H1 (cell line): ENCODE results near the gene SIRT3. TPM values are rescaled to one million over a fixed set of nuclear protein-coding genes. Genes with fewer than 3 reads are reported as not detected.

Source experiments
- CTCF ChIA-PET: fragments of 300-600 bp; sonication (Branson Sonifier 250); formaldehyde crosslinking; loops from one replicate; lab custom pipeline; 2021; ENCODE audit not compliant: partially characterized antibody; lab: Charles Lee
- POLR2A ChIA-PET: fragments of 300-600 bp; sonication (Branson Sonifier 250); formaldehyde crosslinking; loops from one replicate; lab custom pipeline; 2021; ENCODE audit warnings: inconsistent platforms; ENCODE audit not compliant: partially characterized antibody; lab: Charles Lee
- DNase-seq, 2 experiments: peaks; one replicate each; pipeline versions ENCODE4 v3.0.0 to v3.0.0-alpha.2; 2010 to 2022; ENCODE audit warnings: low spot score in 2 of 2, low read depth in 1 of 2, mixed read lengths in 1 of 2
- FAIRE-seq: peaks from 2 replicates; lab custom pipeline; 2011; peaks lifted over from hg19 to GRCh38; lab: Jason Lieb, UNC
- H2AFZ ChIP-seq: 2 replicates; pipeline ENCODE4 v1.8.1; 2012; ENCODE audit warnings: low read length, inconsistent platforms
- H2AK5ac ChIP-seq: 2 replicates; pipeline ENCODE4 v1.6.1; 2013; ENCODE audit warnings: low read depth, low read length
- H2BK120ac ChIP-seq: replicated peaks from 2 replicates; pipeline ENCODE3; 2013; ENCODE audit warnings: low read depth, low read length, inconsistent platforms
- H2BK12ac ChIP-seq: 2 replicates; pipeline ENCODE4 v1.6.1; 2013; ENCODE audit warnings: low read depth, low read length
- H2BK15ac ChIP-seq: 2 replicates; pipeline ENCODE4 v1.6.1; 2013; ENCODE audit warnings: low read length
- H2BK20ac ChIP-seq: 2 replicates; pipeline ENCODE4 v1.6.1; 2013; ENCODE audit warnings: low read length
- H2BK5ac ChIP-seq: 2 replicates; pipeline ENCODE4 v1.6.1; 2013; ENCODE audit warnings: low read depth, low read length
- H3K14ac ChIP-seq: 2 replicates; pipeline ENCODE4 v1.6.1; 2013; ENCODE audit warnings: inconsistent platforms; ENCODE audit not compliant: insufficient read length
- H3K18ac ChIP-seq: 2 replicates; pipeline ENCODE4 v1.6.1; 2013; ENCODE audit warnings: low read length; ENCODE audit errors: extremely low read depth
- H3K23ac ChIP-seq: 2 replicates; pipeline ENCODE4 v1.6.1; 2013; ENCODE audit warnings: inconsistent platforms; ENCODE audit not compliant: insufficient read length
- H3K23me2 ChIP-seq: 2 replicates; pipeline ENCODE4 v1.6.1; 2013; ENCODE audit warnings: low read depth, low read length
- H3K27ac ChIP-seq: 2 replicates; pipeline ENCODE4 v1.6.1; 2011; ENCODE audit warnings: low read depth, low read length, inconsistent platforms
- H3K27me3 ChIP-seq, 4 experiments: replicated peaks in 1 of 4; 1 replicate in 1 of 4; 2 replicates in 3 of 4; pipeline versions ENCODE4 v1.6.1 to v1.8.1; 2011 to 2013; ENCODE audit warnings: low read length in 3 of 4, mild to moderate bottlenecking in 3 of 4, inconsistent platforms in 2 of 4, mixed read lengths in 2 of 4, moderate library complexity in 1 of 4; ENCODE audit not compliant: control insufficient read depth in 3 of 4, insufficient read depth in 3 of 4; ENCODE audit errors: extremely low read depth in 1 of 4
- H3K36me3 ChIP-seq, 4 experiments: 2 replicates each; pipeline versions ENCODE4 v1.6.1 to v1.8.1; 2011 to 2013; ENCODE audit warnings: mild to moderate bottlenecking in 4 of 4, low read length in 3 of 4, moderate library complexity in 2 of 4, control low read depth in 1 of 4, inconsistent platforms in 1 of 4; ENCODE audit not compliant: insufficient read depth in 4 of 4, control insufficient read depth in 2 of 4
- H3K4ac ChIP-seq: replicated peaks from 2 replicates; pipeline ENCODE3; 2013; ENCODE audit warnings: low read length, low read depth, mixed read lengths, inconsistent platforms; ENCODE audit not compliant: insufficient read length
- H3K4me1 ChIP-seq, 4 experiments: replicated peaks in 1 of 4; 1 replicate in 1 of 4; 2 replicates in 3 of 4; pipeline versions ENCODE4 v1.6.1 to v1.8.1; 2011 to 2013; ENCODE audit warnings: low read length in 3 of 4, inconsistent platforms in 2 of 4, mixed read lengths in 1 of 4; ENCODE audit not compliant: insufficient read depth in 4 of 4, control insufficient read depth in 3 of 4
- H3K4me2 ChIP-seq, 2 experiments: 2 replicates each; pipeline versions ENCODE4 v1.6.1 to v1.8.1; 2011 to 2013; ENCODE audit warnings: low read depth in 2 of 2, low read length in 2 of 2, control low read depth in 1 of 2, inconsistent platforms in 1 of 2, mild to moderate bottlenecking in 1 of 2; ENCODE audit not compliant: insufficient read depth in 1 of 2
- H3K4me3 ChIP-seq, 4 experiments: fragments of 200-600, 300-600 bp in 1 of 4; sonication (generic), shearing (Covaris generic), sonication (Bioruptor Twin) in 1 of 4; 2 replicates each; pipeline versions ENCODE4 v1.5.1 to v1.8.1; 2011 to 2016; ENCODE audit warnings: low read length in 4 of 4, low read depth in 3 of 4, control low read depth in 2 of 4, inconsistent platforms in 2 of 4, mild to moderate bottlenecking in 2 of 4, mixed read lengths in 1 of 4, moderate library complexity in 1 of 4; ENCODE audit not compliant: insufficient read depth in 2 of 4; ENCODE audit errors: extremely low read depth in 1 of 4
- H3K56ac ChIP-seq: replicated peaks from 2 replicates; pipeline ENCODE3; 2013; ENCODE audit warnings: low read depth, mild to moderate bottlenecking, mixed read lengths, low read length, inconsistent platforms; ENCODE audit not compliant: insufficient read length
- H3K79me1 ChIP-seq: 2 replicates; pipeline ENCODE4 v1.6.1; 2013; ENCODE audit warnings: low read depth, low read length, control low read depth
- H3K79me2 ChIP-seq, 2 experiments: 2 replicates each; pipeline versions ENCODE4 v1.6.1 to v1.8.1; 2012 to 2013; ENCODE audit warnings: low read length in 2 of 2, mild to moderate bottlenecking in 2 of 2, inconsistent platforms in 1 of 2; ENCODE audit not compliant: insufficient read depth in 2 of 2, control insufficient read depth in 1 of 2
- H3K9ac ChIP-seq, 4 experiments: replicated peaks in 1 of 4; 1 replicate in 1 of 4; 2 replicates in 3 of 4; pipeline versions ENCODE4 v1.6.1 to v1.8.1; 2011 to 2013; ENCODE audit warnings: low read depth in 3 of 4, low read length in 3 of 4, control low read depth in 2 of 4, mild to moderate bottlenecking in 2 of 4, moderate library complexity in 2 of 4, inconsistent platforms in 1 of 4; ENCODE audit errors: extremely low read depth in 1 of 4
- H3K9me3 ChIP-seq, 2 experiments: 2 replicates each; pipeline versions ENCODE4 v1.6.1 to v1.8.1; 2012 to 2013; ENCODE audit warnings: mild to moderate bottlenecking in 2 of 2, moderate library complexity in 2 of 2, control low read depth in 1 of 2, inconsistent platforms in 1 of 2, low read depth in 1 of 2, low read length in 1 of 2, mixed read lengths in 1 of 2; ENCODE audit not compliant: insufficient read depth in 2 of 2
- H4K20me1 ChIP-seq, 2 experiments: replicated peaks in 1 of 2; 2 replicates each; pipeline versions ENCODE3 to v1.8.1; 2011 to 2013; ENCODE audit warnings: inconsistent platforms in 2 of 2, low read length in 2 of 2, mild to moderate bottlenecking in 1 of 2; ENCODE audit not compliant: insufficient read depth in 2 of 2, control insufficient read depth in 1 of 2
- H4K5ac ChIP-seq: 2 replicates; pipeline ENCODE4 v1.6.1; 2013; ENCODE audit warnings: low read length, low read depth, mixed read lengths, inconsistent platforms; ENCODE audit not compliant: insufficient read length
- H4K8ac ChIP-seq: 2 replicates; pipeline ENCODE4 v1.8.0; 2013; ENCODE audit warnings: mild to moderate bottlenecking, moderate library complexity, low read length, inconsistent platforms; ENCODE audit not compliant: insufficient read depth; ENCODE audit errors: extremely low read depth
- H4K91ac ChIP-seq: replicated peaks from 2 replicates; pipeline ENCODE3; 2013; ENCODE audit warnings: low read length, mixed read lengths, inconsistent platforms; ENCODE audit not compliant: insufficient read length
- ATF3 ChIP-seq: IDR thresholded peaks from 2 replicates; pipeline ENCODE4 v1.6.1; 2011; ENCODE audit warnings: low read depth, mild to moderate bottlenecking, low read length; ENCODE audit not compliant: insufficient read depth
- BCL11A ChIP-seq, 2 experiments: IDR thresholded peaks; one replicate each; pipeline ENCODE4 v1.6.1; 2011; ENCODE audit warnings: low read depth in 2 of 2, low read length in 2 of 2, mild to moderate bottlenecking in 2 of 2
- E2F6 ChIP-seq: IDR thresholded peaks from 2 replicates; pipeline ENCODE4 v1.6.1; 2012; ENCODE audit warnings: inconsistent platforms
- EZH2 ChIP-seq: fragments of 200-600 bp; sonication (generic); IDR thresholded peaks from 2 replicates; pipeline ENCODE4 v1.7.1; 2012; ENCODE audit warnings: low read depth, mild to moderate bottlenecking, moderate library complexity, low read length, inconsistent platforms; ENCODE audit not compliant: severe bottlenecking
- HDAC6 ChIP-seq: IDR thresholded peaks from one replicate; pipeline ENCODE4 v1.7.1; 2012; ENCODE audit warnings: low read depth, mild to moderate bottlenecking, inconsistent platforms, low read length, moderate library complexity
- JUND ChIP-seq: IDR thresholded peaks from 2 replicates; pipeline ENCODE4 v1.6.1; 2011; ENCODE audit warnings: mild to moderate bottlenecking, improper control_type of control experiment, low read length
- POLR2AphosphoS5 ChIP-seq: IDR thresholded peaks from 2 replicates; pipeline ENCODE4 v1.6.1; 2011; ENCODE audit warnings: low read depth, low read length
- SIN3A ChIP-seq, 2 experiments: IDR thresholded peaks in 1 of 2; conservative IDR thresholded peaks in 1 of 2; 2 replicates each; pipeline ENCODE4 v1.6.1; 2011 to 2012; ENCODE audit warnings: low read length in 2 of 2, improper control_type of control experiment in 1 of 2, low read depth in 1 of 2, mild to moderate bottlenecking in 1 of 2
- WGBS, 2 experiments: shearing (Covaris generic) in 1 of 2; methylation state at CpG; one replicate each; pipeline versions ENCODE4 v1.1.6 to v1.1.7; 2013 to 2015; ENCODE audit warnings: low lambda C conversion rate in 2 of 2, mixed read lengths in 2 of 2, inconsistent platforms in 1 of 2, low coverage in 1 of 2, missing lambda C conversion rate in 1 of 2; ENCODE audit not compliant: insufficient replicate concordance in 2 of 2, insufficient coverage in 1 of 2, insufficient read length in 1 of 2; ENCODE audit errors: extremely low coverage in 1 of 2, missing lambda C conversion rate in 1 of 2; 5-methylcytosine and 5-hydroxymethylcytosine counted together
- polyA plus RNA-seq, 7 experiments: library from polyadenylated mRNA; depleted of rRNA in 3 of 7; stranded (reverse) in 5 of 7; unstranded in 2 of 7; fragments of >200 nt in 5 of 7; fragments of 200-250 nt in 2 of 7; gene quantifications; 1 replicate in 5 of 7; 2 replicates in 1 of 7; 4 replicates in 1 of 7; pipeline versions ENCODE4 v1.2.1 to v1.2.3, GENCODE V29; 2011 to 2013; ENCODE audit warnings: missing spikeins in 2 of 7, mixed read lengths in 2 of 7
- total RNA-seq: library from RNA; stranded (reverse); fragmentation: NEBNext Ultra II Directional; extraction: Animal tissue kit (Norgen Biotek cat#: 25700); gene quantifications from 2 replicates; pipeline ENCODE4 v1.2.1, GENCODE V29; 2021

The SIRT3 gene
- total and polyA plus RNA-seq, 2 of the 8 experiments (the other 6 are each of a cell fraction or from before 2014, with no cell fraction given) = 14.3 to 21.6 TPM

GRCh38 chr11:240315-240714, 4.2 kb upstream of the SIRT3 start:
- no peaks in the 10 kb centered on the region for H3K9me3 ChIP-seq
- H3K56ac ChIP-seq = no peak overlapping the region
- ChIA-PET CTCF (interaction anchor here (1.0 to 8.7 kb wide), 5 partner anchors 13 to 122 kb away, joined by 3 to 88 read pairs (median 4); no protein-coding TSS in a partner anchor), POLR2A (no interaction called here)
- peaks cover 9 to 27% of the 10 kb centered on the region in 2 experiments for H3K79me2 ChIP-seq
- H3K79me1 ChIP-seq = peaks cover 2% of the 10 kb centered on the region; the same call in 1 of the 2 replicates
- H2BK20ac ChIP-seq = no peak overlapping the region
- no peak overlapping the region for H2BK5ac ChIP-seq
- H3K4me2 ChIP-seq = no peak overlapping the region
- peaks cover 14% of the 10 kb centered on the region for H3K23me2 ChIP-seq
- H2BK15ac ChIP-seq = no peak overlapping the region
- peaks cover 4 to 26% (median 19%) of the 10 kb centered on the region in 4 experiments for H3K36me3 ChIP-seq
- H3K27ac ChIP-seq = no peak overlapping the region
- H2AK5ac ChIP-seq = no peak overlapping the region
- no peak overlapping the region for H2BK12ac ChIP-seq
- FAIRE-seq = no peak
- no peak overlapping the region for H3K4ac ChIP-seq
- H3K27me3 ChIP-seq = no peaks in the 10 kb centered on the region
- 96% methylated on average over 1 of the region's 1 CpG; no CpG with 5 or more reads in 1 of the 2 experiments for WGBS, 2 experiments
- H4K91ac ChIP-seq = no peak overlapping the region
- no peak overlapping the region for H4K5ac ChIP-seq
- no peaks in the 10 kb centered on the region; a peak in 1 of 7 replicates for H3K4me1 ChIP-seq
- H2AFZ ChIP-seq = no peak overlapping the region
- H3K23ac ChIP-seq = no peak overlapping the region
- no peak overlapping the region for H3K14ac ChIP-seq
- no peak overlapping the region for H3K9ac ChIP-seq
- H4K20me1 ChIP-seq = peaks cover 0 to 5% of the 10 kb centered on the region in 2 experiments
- no peak overlapping the region for H3K4me3 ChIP-seq
- DNase-seq = no peak
- no peak overlapping the region for H3K18ac ChIP-seq
- no peak overlapping the region for H2BK120ac ChIP-seq
- H4K8ac ChIP-seq = no peak overlapping the region
- TF ChIP-seq JUND (no peak), E2F6 (no peak), HDAC6 (no peak), BCL11A (IDR thresholded peaks at IDR 0.05; ENCODE audit: low read depth in 2 of 2, low read length in 2 of 2) (no peak), SIN3A (conservative IDR thresholded peaks at IDR 0.05 in 1 of 2, IDR thresholded peaks at IDR 0.05 in 1 of 2; ENCODE audit: low read depth in 1 of 2, low read length in 2 of 2) (no peak), EZH2 (no peak), ATF3 (no peak), POLR2AphosphoS5 (no peak)
